GM19463 (cell line): ENCODE results near the gene STIM1.

Source experiments
- ATAC-seq: cut with Tn5 transposase; IDR thresholded peaks from one replicate; pipeline ENCODE4 v1.9.1; 2021; ENCODE audit warnings: mild to moderate bottlenecking, moderate library complexity; ENCODE audit not compliant: unreplicated experiment

Gene STIM1

DNA sequence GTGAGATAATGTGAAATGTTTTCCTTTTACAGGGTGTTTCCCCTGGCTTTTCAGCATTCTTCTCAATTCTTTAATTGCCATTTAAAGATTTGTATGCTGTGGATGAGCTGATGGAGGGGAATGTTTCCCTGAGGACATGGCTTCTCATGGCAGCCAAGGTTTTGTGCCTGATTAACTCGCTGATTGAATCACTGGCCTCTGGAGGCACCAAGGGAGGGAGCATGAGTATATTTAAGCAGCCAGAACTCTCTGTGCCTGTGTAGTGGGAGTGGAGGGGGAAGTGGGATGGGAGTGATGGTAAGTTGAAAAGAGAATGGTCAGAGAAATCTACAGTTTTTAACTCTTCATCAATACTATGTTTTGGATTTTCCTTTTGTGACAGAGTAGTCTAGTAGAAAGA lies 88.7 kb downstream of the STIM1 start:
- ATAC-seq: no peak

DNA sequence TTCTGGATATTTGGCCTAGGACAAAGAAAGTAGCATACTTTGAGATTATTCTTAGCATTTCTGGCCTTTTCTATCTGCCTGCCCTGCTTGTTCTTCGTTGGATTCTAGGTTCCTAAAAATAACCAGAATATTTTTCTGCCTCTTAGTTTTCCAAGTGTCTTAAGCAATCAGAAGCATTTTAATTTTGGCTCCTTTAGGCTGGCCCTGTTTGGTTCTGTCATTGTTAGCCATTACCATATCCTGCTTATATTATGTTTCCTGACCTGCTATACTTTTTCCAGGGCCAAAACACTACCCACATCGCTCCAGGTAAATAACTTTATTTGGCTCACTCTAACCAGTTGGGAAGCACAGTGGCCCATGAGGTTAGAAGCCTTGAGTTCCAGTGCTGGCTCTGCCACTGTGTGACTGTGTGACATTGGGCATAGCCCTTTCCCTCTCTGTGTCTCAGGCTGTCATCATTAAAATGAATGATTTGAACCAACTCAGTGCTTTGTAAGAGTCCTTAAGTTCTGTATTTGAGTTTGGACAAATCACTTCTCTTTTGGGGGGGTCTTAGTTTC lies 91.1 kb downstream of the STIM1 start:
- no peak for ATAC-seq

DNA sequence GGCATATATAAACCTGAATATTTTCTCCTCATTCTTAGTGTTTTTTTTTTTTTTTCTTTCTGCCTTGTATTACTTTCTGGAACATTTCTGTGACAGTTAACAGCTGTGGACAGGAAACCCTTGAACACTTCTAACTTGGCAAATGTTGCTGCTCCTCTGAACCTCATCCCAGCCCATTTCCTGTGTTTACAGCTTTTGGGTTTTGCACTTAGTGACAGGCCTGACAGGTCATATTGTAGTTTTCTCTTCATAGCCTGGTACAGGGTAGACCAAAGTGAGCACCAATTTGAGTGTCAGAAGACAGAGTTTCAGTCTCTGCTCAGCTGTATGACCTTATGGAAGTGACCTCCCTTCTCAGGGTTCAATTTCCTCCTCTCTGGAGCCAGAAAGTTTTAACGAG lies 91.6 kb downstream of the STIM1 start:
- ATAC-seq: peak; percentile 48

DNA sequence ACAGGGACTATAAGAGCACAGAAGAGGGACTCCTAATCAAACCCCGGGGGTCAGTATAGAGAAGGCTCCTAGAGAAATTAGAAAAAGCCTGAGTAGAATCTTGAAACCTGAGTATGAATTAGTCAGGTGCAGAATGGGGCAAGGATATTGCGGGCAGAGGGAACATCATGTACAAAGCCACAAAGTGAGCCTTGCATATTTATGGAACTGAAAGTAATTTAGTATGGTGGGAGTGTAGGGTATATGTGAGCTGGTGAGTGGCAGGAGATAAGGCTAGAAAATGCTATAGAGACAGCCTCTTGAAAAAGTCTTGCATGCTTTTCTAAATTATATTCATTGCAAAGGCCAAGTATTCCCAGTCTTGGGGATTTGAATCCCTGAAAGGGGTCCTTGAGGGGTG lies 93.7 kb downstream of the STIM1 start:
- peak; percentile 78 for ATAC-seq

DNA sequence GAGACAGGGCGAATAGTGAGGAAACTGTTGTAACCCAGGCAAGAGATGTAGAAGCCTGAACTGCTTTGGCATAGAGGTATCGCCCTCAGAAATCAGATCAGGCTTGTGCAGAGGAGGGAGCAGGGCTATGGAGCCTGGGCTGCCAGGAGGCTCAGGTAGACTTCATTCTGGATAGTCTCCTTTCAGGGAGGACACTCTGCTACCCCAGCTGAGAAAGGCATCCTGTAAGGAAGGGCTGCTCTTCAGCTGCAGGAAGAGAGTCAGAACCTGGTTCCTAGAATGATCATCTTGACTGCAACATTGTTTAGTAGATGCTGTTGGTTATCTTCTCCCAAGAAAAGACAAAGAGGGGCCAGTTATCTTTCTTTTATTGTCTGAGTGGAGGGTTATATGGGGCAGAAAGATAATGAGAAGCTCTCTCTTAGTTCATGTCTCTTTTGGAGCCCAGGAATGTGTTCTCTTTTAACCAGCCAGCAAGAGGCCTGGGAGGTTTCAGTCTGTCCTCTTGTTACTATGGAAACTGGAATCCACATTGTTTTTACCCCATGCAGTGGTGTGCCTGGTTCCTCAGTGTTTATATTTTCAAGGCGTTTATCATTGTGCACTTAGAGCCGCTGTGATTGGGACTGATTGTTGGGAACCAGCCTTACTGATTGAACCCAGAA lies 95.7 kb downstream of the STIM1 start:
- no peak for ATAC-seq

DNA sequence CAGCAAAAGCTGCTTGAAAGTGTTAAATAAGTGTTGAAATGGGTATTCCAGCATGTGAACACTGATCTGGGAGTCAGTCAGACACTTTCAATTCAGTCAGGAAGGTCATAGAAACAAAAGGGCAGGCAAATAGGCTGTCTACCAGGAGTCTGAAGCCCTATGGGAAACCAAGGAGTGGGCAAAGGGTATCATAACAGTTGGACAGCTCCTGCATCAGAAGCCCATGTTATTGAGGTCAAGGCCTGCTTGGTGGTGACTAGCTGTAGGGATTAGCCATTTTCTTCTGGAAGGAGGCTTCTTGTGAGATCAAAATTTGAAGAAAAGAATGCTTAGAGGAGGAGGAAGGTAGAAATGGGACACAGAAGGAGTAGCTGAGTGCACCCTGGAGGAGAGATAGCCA lies 97.3 kb downstream of the STIM1 start:
- ATAC-seq: no peak

DNA sequence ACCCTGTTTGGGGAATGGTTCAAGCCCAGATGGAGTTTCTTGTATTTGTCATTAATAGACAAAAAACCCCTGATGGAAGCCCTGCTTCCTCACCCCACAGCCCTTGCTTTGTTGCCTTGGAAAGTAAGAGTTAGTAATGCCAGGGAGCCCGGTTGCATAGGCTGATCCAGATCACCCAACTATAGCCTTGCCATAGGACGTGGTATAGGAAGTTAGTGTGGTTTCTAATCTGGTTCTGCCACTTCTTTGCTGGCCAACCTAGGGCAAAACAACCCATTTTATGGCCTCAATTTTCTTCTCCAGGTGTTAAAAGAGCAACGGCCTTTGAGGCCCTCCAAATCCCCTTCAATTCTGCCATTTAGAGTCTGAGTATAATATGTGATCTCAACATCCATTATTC lies 97.9 kb downstream of the STIM1 start:
- no peak for ATAC-seq

DNA sequence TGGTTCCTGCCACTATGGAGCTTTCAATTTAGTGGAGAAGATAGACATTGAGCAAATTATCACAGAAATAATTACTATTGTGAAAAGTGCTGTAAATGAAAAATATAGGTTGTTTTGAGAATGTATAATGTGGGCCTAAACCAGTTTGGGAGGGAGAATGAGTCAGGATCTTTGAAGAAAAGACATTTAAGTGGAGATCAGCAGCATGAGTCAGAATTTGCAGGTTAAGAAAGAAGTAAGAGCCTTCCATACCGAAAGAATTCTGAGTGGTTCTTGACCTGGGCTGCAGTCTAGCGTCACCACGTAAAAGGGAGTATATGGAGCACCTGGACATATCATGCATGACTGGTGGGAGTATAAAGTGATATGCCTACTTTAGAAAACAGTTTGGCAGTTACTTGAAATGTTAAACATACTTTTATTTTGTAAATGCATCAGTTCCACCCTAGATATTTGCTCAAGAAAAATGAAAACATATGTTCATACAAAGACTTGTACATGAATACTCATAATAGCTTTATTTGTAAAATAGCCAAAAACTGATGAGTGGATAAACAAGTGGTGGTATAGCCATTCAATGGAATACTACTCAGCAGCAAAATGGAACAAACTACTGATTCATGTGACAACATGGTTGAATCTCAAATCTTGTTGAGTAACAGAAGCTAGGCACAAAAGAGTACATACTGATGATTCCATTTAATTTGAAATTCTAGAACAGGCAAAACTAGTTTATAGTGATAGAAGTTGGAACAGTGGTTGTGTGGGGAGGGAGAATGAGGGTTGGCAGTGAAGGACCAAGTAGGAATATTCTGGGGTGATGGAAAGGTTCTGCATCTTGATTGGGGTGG lies 99.2 kb downstream of the STIM1 start:
- no peak for ATAC-seq

DNA sequence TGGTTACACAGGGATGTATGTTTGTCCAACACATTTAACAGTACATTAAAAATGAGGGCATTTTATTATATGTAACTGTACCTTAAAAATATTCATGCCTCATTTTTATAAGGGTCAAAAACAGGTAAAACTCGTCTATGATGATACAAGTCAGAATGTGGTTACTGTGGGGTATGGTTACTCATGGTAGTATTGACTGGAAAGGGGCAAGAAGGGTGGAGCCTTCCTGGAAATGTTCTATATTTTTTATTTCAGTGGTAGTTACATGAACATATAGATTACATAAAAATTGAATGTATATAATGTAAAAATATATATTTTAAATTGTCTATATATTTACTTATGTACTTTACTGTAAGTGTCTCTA lies 99.8 kb downstream of the STIM1 start:
- no peak for ATAC-seq

DNA sequence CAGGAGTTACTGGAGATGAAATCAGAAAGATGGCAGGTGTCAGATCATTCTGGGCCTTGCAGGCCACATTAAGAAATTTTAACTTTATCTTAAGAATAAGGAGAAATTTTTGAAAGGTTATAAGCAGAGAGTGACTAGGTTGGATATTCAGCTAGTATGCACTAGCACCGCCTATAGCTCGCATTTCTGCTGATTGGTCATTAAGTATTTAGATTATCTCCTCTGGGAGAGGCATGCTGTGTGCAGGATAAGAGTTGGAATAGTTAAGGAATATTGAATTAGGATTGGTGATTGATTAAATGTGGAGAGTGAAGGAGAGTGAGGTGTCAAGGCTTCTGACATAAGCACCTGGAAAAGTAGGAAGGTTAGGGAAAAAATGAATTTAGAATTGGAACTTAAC lies 100.6 kb downstream of the STIM1 start:
- ATAC-seq: no peak

DNA sequence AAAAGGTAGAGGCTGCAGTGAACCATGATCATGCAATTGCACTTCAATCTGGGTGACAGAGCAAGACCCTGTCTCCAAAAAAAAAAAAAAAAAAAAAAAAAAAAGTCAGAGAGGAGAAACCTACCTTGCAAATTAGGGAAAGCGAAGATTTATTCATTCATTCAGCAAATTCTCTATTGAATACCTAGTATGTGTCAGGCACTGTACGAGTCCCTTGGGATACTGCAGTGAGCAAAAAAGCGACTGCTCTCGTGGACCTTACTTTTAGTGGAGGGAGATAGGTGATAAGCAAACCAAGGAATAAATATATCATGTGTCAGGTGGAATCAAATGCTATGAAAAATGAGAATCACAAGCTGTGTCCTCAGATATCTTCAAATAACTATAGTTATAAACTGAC lies 101.3 kb downstream of the STIM1 start:
- ATAC-seq: no peak

DNA sequence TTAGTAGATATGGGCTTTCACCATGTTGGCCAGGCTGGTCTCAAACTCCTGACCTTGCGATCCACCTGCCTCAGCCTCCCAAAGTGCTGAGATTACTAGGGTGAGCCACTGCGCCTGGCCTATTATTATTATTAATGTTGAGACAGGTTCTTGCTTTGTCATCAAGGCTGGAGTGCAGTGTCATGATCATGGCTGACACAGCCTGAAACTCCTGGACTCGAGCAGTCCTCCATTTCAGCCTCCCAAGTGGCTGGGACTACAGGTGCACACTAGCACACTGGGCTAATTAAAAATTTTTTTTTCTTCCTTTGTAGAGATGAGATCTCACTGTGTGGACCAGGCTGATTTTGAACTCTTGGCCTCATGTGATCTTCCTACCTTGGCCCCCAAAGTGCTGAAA lies 102.0 kb downstream of the STIM1 start:
- no peak for ATAC-seq

DNA sequence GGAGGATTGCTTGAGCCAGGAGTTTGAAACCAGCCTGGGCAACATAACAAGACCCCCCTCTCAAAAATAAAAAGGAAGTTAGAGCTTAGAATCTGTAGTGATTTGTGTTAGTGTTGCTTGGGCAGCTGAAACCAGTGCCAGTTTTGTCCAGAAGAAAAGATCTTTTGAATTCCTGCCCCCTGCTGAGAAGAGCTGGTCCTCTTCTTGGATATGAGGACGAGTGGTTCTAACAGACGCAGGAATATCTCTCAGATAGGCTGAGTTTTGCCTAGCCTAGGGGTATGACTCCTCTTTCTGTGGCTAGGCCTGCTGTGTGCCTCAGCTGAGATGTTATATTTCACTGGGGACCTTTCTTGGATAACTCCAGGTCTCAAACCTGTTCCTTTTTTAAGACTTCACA lies 102.8 kb downstream of the STIM1 start:
- no peak for ATAC-seq

DNA sequence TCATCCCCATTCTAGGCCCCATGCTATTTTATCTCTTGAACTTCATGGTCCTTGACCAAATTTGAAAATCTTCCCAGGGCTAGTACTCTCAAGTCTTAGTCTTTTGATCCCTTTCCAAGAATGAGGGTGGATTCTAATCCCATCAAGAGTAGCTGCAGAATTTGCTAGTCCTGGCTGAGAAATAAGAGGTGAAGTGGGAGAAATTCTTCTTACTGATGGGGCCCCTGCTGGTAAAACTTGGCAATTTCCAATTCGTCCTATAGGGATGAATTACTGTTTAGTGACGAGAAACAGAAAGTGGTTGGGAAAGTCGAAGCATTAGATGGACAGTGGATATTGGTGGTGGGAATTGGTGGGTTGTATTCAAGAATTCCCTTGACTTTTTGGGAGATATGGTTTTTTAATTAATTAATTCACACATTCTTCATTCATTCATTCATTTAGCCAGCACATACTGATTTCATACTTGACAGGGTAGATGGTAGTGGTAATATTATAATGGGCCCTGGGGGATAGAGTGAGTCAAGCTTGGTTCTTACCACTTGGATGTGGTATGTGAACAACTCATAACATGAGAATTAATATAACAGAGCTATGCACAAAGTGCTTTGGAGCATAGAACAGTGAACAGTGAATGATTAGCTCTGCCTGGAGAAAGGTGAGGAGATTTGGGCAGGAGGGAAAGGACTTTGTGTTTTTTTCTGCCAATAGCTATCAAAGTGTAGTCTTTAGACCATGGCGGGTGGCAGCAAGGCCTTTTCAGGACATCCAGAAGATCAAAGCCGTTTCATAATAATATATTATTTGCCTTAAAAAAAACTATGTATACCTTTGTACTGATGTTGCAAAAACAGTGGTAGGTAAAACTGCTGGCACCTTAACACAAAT lies 103.8 kb downstream of the STIM1 start:
- peak; percentile 81 for ATAC-seq

DNA sequence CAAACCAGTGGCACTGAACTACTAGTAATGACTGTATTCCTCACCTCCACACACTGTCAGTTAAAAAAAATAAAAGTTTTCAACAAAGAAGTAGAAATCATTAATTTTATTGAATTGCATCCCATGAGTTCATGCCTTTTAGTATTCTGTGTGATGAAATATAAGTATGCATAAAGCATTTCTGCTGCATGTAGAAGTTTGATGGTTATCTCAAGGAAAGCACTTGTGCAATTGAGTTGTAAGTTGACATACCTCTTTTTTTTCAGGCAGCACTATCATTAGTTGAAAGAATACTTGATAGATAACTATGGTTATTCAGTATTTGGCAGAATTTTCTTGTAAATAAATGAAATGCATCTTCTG lies 104.4 kb downstream of the STIM1 start:
- ATAC-seq: no peak

DNA sequence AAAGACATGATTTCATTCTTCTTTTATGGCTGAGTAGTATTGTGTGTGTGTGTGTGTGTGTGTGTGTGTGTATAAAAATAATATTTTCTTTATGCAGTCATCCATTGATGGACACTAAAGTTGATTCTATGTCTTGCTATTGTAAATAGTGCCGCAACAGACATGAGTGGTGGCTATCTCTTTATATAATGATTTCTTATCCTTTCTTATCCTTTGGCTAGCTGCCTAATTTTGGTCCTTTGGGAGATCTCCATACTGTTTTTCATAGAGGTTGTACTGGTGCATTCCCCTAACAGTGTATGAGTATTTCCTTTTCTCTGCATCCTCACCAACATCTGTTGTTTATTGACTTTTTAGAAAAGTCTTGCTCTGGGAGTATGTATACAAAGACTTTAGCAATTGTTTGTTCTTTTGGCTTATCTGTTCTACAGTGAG lies 107.0 kb downstream of the STIM1 start:
- ATAC-seq: no peak

DNA sequence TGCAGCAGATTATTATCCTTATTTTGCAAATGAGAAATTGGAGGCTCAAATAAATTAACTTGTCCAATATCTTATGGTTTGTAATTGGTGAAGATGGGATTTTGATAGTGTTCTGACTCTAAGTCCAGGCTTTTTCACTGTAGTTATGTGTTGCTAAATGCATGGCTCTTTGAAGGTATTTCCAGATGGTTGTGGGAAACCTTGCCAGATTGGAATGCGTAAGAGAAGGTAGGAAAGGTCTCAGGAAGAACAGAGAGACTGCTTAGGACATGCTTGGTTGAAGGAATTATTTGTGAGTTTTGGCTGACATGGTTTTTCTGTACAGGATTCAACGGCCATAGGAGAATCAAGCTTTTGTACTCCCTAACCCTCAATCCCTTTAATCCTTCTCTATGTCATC lies 108.6 kb downstream of the STIM1 start:
- ATAC-seq: no peak

DNA sequence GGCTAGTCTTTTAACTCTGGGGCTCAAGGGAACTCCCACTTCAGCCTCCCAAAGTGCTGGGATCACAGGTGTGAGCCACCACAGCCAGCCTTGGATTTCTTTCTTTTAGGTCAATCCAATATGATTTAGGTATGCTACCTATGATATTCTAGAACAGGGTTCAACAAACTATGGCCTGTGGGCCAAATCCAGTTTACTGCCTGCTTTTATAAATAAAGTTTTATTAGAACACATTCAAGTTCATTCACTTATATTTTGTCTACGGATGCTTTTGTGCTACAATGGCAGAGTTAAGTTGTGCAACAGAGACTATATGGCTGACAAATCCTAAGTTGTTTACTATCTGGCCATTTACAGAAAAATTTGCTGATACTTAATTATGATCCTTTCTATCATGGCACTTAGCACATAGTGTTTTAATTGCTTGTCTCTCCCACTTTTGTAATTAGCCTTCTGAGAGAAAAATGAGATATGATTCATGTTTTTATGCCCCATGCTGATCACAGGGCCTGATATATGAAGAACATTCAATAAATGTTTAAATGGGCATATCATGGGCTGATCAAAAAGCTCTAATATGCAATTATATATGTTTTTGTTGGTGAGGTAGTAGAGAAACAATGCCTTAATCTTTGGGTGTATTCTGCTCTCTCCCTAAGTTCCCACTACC lies 109.6 kb downstream of the STIM1 start:
- no peak for ATAC-seq

DNA sequence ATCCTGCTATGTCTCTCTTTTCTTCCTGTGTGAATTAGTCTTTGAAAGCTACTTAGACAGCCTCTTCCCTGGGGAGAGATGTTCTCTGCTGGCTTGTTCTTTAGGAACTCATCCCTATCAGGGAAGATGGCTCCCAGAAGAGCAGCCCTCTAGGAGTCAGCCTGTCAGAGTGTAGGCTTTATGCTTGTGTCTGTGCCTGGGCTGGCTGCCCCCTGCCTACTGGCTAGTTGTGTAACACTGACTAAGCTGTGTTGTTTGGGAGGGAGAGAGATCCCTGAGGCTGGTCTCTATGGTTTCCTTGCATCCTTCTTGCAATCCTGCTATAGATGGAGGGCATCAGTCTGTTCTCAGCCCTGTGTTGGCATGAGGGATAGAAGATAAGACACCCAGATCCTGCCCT lies 112.2 kb downstream of the STIM1 start:
- no peak for ATAC-seq

DNA sequence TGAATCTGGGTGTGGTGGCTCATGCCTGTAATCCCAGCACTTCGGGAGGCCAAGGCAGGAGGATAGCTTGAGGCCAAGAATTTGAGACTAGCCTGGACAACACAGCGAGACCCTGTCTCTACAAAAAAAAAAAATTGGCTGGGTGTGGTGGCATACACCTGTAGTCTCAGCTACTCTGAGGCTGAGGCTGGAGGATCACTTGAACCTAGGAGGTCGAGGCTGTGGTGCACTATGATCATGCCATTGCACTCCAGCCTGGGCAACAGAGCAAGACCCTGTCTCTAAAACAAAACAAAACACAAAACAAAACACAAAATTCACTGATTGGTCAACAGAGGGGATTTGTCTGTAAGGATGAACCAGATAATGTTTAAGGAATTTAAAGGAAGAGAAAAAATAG lies 113.7 kb downstream of the STIM1 start:
- ATAC-seq: no peak

DNA sequence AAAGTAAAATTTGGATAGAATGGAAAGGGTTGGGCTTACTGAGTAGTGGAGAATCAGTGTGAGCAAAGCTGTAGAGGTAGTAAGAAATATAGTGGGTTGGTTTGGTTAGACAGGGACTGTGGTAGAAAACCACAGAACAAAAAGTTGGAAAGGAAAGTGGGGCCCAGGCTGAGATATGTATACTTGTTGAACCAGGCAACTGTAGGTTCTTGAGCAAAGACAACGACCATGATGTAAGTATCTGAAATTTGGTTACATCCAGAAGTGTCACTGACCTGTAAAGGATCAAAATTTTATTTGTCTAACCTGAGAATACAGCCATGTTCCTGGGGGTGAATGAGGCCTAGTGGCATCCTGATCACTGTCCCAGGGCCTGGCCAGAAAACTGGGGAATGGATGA lies 114.1 kb downstream of the STIM1 start:
- ATAC-seq: no peak
